ENCODE data around the gene LGALS1.
"Not testable (repeated sequence)": the region's sequence is repeated elsewhere in the genome, so short reads cannot be mapped to it uniquely, and the experiment has no call there.

The LGALS1 gene

GRCh38 chr22:37714634-37715033, 39.2 kb downstream of the LGALS1 start:
- FAIRE-seq (no peak), DNase-seq (ENCODE audit: insufficient read length, low spot score) (no peak)

GRCh38 chr22:37715760-37716159, 40.3 kb downstream of the LGALS1 start:
- FAIRE-seq: no peak
- DNase-seq (ENCODE audit: insufficient read length, low spot score): no peak

- no peak for DNase-seq (ENCODE audit: insufficient read length, low spot score)
These were observed 41.3 kb downstream of the LGALS1 start for GRCh38 chr22:37716708-37717107.

GRCh38 chr22:37717235-37717634, 41.8 kb downstream of the LGALS1 start:
- DNase-seq (ENCODE audit: insufficient read length, low spot score): not testable (repeated sequence)

More at GRCh38 chr22:37716708-37717107, 41.3 kb downstream of the LGALS1 start:
- FAIRE-seq: no peak

GRCh38 chr22:37717746-37718305, 42.4 kb downstream of the LGALS1 start:
- not testable (repeated sequence) for DNase-seq (ENCODE audit: insufficient read length, low spot score); FAIRE-seq

More at GRCh38 chr22:37717235-37717634, 41.8 kb downstream of the LGALS1 start:
- not testable (repeated sequence) for FAIRE-seq

- FAIRE-seq (no peak), DNase-seq (ENCODE audit: insufficient read length, low spot score) (no peak)
These were observed 50.3 kb downstream of the LGALS1 start for GRCh38 chr22:37725551-37726240.

GRCh38 chr22:37726241-37726887, 50.9 kb downstream of the LGALS1 start:
- FAIRE-seq (no peak), DNase-seq (ENCODE audit: insufficient read length, low spot score) (no peak)

- no peak for DNase-seq (ENCODE audit: insufficient read length, low spot score)
- FAIRE-seq: no peak
These were observed 53.2 kb downstream of the LGALS1 start for GRCh38 chr22:37728620-37729019.

Measured in HTR-8/SVneo (cell line).